IMR-90 (cell line): ENCODE results near the gene MALRD1.

Experiments
- POLR2A ChIP-seq: IDR thresholded peaks from 2 replicates; pipeline ENCODE4 v1.6.1; 2012; ENCODE audit warnings: mild to moderate bottlenecking, low read depth, low read length
- TF ChIP-seq, protein P1 (sequence below): conservative IDR thresholded peaks from 2 replicates; pipeline ENCODE4 v1.5.1; 2012; ENCODE audit warnings: mild to moderate bottlenecking, low read depth, low read length, improper control_type of control experiment

GRCh38 chr10:19263262-19263661 is 214.7 kb downstream of the MALRD1 start:
- TF ChIP-seq, protein P1, sequence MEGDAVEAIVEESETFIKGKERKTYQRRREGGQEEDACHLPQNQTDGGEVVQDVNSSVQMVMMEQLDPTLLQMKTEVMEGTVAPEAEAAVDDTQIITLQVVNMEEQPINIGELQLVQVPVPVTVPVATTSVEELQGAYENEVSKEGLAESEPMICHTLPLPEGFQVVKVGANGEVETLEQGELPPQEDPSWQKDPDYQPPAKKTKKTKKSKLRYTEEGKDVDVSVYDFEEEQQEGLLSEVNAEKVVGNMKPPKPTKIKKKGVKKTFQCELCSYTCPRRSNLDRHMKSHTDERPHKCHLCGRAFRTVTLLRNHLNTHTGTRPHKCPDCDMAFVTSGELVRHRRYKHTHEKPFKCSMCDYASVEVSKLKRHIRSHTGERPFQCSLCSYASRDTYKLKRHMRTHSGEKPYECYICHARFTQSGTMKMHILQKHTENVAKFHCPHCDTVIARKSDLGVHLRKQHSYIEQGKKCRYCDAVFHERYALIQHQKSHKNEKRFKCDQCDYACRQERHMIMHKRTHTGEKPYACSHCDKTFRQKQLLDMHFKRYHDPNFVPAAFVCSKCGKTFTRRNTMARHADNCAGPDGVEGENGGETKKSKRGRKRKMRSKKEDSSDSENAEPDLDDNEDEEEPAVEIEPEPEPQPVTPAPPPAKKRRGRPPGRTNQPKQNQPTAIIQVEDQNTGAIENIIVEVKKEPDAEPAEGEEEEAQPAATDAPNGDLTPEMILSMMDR, result no peak
- no peak for TF ChIP-seq POLR2A
